ENCODE measurements around the gene KDELR3. TPM values are rescaled to one million over a fixed set of nuclear protein-coding genes. Genes with fewer than 3 reads are reported as not detected.

Gene KDELR3
- total RNA-seq, 2 experiments from 2014 or later = 0.57 to 0.77 TPM

GRCh38 chr22:38428714-38429113 lies 39.2 kb upstream of the KDELR3 start:
- H3K4me3 Mint-ChIP-seq = no peak overlapping the region
- intact Hi-C loops (cut with micrococcal nuclease) = no loop called here
- H3K36me3 Mint-ChIP-seq (ENCODE audit: low read depth) = no peaks in the 10 kb centered on the region
- CTCF ChIA-PET = interaction anchor here (1.2 kb wide), 1 partner anchor 16 kb away, joined by 3 read pairs; no protein-coding TSS in a partner anchor
- no peaks in the 10 kb centered on the region for H3K27me3 Mint-ChIP-seq (ENCODE audit: low read depth)
- DNase-seq = no peak
- no peaks in the 10 kb centered on the region for H3K9me3 Mint-ChIP-seq
- H3K27ac Mint-ChIP-seq = no peak overlapping the region
- H3K4me1 Mint-ChIP-seq (ENCODE audit: low read depth) = no peaks in the 10 kb centered on the region

GRCh38 chr22:38429499-38430068 lies 38.3 kb upstream of the KDELR3 start:
- CTCF ChIA-PET = interaction anchor here (1.2 kb wide), 1 partner anchor 17 kb away, joined by 3 read pairs; no protein-coding TSS in a partner anchor
- intact Hi-C loops (cut with micrococcal nuclease) = no loop called here
- Mint-ChIP-seq H3K27ac (no peak overlapping the region), H3K36me3 (ENCODE audit: low read depth) (no peaks in the 10 kb centered on the region), H3K9me3 (no peaks in the 10 kb centered on the region), H3K4me1 (ENCODE audit: low read depth) (no peaks in the 10 kb centered on the region), H3K27me3 (ENCODE audit: low read depth) (no peaks in the 10 kb centered on the region), H3K4me3 (no peak overlapping the region)
- no peak for DNase-seq

- CTCF ChIA-PET = interaction anchor here (0.7 kb wide), 1 partner anchor 317 kb away, joined by 3 read pairs; no protein-coding TSS in a partner anchor
Measured at GRCh38 chr22:38431266-38432010, 36.5 kb upstream of the KDELR3 start.

GRCh38 chr22:38432264-38432663 lies 35.6 kb upstream of the KDELR3 start:
- H3K27ac Mint-ChIP-seq = no peak overlapping the region
- no peaks in the 10 kb centered on the region for H3K4me1 Mint-ChIP-seq (ENCODE audit: low read depth)
- no peaks in the 10 kb centered on the region for H3K27me3 Mint-ChIP-seq (ENCODE audit: low read depth)
- no peak overlapping the region for H3K4me3 Mint-ChIP-seq
- intact Hi-C loops (cut with micrococcal nuclease) = no loop called here
- DNase-seq = no peak
- no peaks in the 10 kb centered on the region for H3K36me3 Mint-ChIP-seq (ENCODE audit: low read depth)
- CTCF ChIA-PET = interaction anchor here (0.7 kb wide), 1 partner anchor 318 kb away, joined by 3 read pairs; no protein-coding TSS in a partner anchor
- H3K9me3 Mint-ChIP-seq = no peaks in the 10 kb centered on the region

More at GRCh38 chr22:38431266-38432010, 36.5 kb upstream of the KDELR3 start:
- H3K27me3 Mint-ChIP-seq (ENCODE audit: low read depth) = no peaks in the 10 kb centered on the region
- no peaks in the 10 kb centered on the region for H3K36me3 Mint-ChIP-seq (ENCODE audit: low read depth)
- no peak overlapping the region for H3K27ac Mint-ChIP-seq
- no peaks in the 10 kb centered on the region for H3K4me1 Mint-ChIP-seq (ENCODE audit: low read depth)
- DNase-seq = no peak
- H3K4me3 Mint-ChIP-seq = no peak overlapping the region
- H3K9me3 Mint-ChIP-seq = no peaks in the 10 kb centered on the region
- intact Hi-C loops (cut with micrococcal nuclease) = no loop called here

- Mint-ChIP-seq H3K36me3 (ENCODE audit: low read depth) (no peaks in the 10 kb centered on the region), H3K4me3 (no peak overlapping the region), H3K27me3 (ENCODE audit: low read depth) (no peaks in the 10 kb centered on the region), H3K9me3 (no peaks in the 10 kb centered on the region), H3K4me1 (ENCODE audit: low read depth) (no peaks in the 10 kb centered on the region), H3K27ac (no peak overlapping the region)
- CTCF ChIA-PET = no interaction called here
- no peak for DNase-seq
- intact Hi-C loops (cut with micrococcal nuclease) = no loop called here
Measured at GRCh38 chr22:38433871-38434270, 34.0 kb upstream of the KDELR3 start.

- Mint-ChIP-seq H3K27me3 (ENCODE audit: low read depth) (no peaks in the 10 kb centered on the region), H3K4me3 (no peak overlapping the region), H3K9me3 (no peaks in the 10 kb centered on the region), H3K4me1 (ENCODE audit: low read depth) (no peaks in the 10 kb centered on the region), H3K36me3 (ENCODE audit: low read depth) (no peaks in the 10 kb centered on the region), H3K27ac (no peak overlapping the region)
- intact Hi-C loops (cut with micrococcal nuclease) = no loop called here
- CTCF ChIA-PET = interaction anchor here (0.5 to 1.1 kb wide), 3 partner anchors 77 to 639 kb away, joined by 3 to 6 read pairs (median 3); partner anchors contain the start of gene PLA2G6
- no peak for DNase-seq
Measured at GRCh38 chr22:38435010-38435409, 32.9 kb upstream of the KDELR3 start.

GRCh38 chr22:38435965-38436364 lies 31.9 kb upstream of the KDELR3 start:
- Mint-ChIP-seq H3K4me3 (no peak overlapping the region), H3K27ac (no peak overlapping the region), H3K36me3 (ENCODE audit: low read depth) (no peaks in the 10 kb centered on the region), H3K9me3 (no peaks in the 10 kb centered on the region), H3K27me3 (ENCODE audit: low read depth) (no peaks in the 10 kb centered on the region), H3K4me1 (ENCODE audit: low read depth) (no peaks in the 10 kb centered on the region)
- intact Hi-C loops (cut with micrococcal nuclease) = no loop called here
- CTCF ChIA-PET = interaction anchor here (0.9 to 1.1 kb wide), 2 partner anchors 9 to 76 kb away, joined by 3 read pairs; no protein-coding TSS in a partner anchor
- no peak for DNase-seq

- Mint-ChIP-seq H3K9me3 (no peaks in the 10 kb centered on the region), H3K4me1 (ENCODE audit: low read depth) (no peaks in the 10 kb centered on the region), H3K27me3 (ENCODE audit: low read depth) (no peaks in the 10 kb centered on the region), H3K4me3 (no peak overlapping the region), H3K27ac (no peak overlapping the region), H3K36me3 (ENCODE audit: low read depth) (no peaks in the 10 kb centered on the region)
- intact Hi-C loops (cut with micrococcal nuclease) = no loop called here
- CTCF ChIA-PET = interaction anchor here (0.6 to 0.9 kb wide), 2 partner anchors 10 to 248 kb away, joined by 3 to 5 read pairs; no protein-coding TSS in a partner anchor
- DNase-seq = no peak
Measured at GRCh38 chr22:38436629-38437395, 31.1 kb upstream of the KDELR3 start.

- Mint-ChIP-seq H3K4me1 (ENCODE audit: low read depth) (no peaks in the 10 kb centered on the region), H3K9me3 (no peaks in the 10 kb centered on the region), H3K27ac (no peak overlapping the region), H3K27me3 (ENCODE audit: low read depth) (no peaks in the 10 kb centered on the region), H3K4me3 (no peak overlapping the region), H3K36me3 (ENCODE audit: low read depth) (no peaks in the 10 kb centered on the region)
- DNase-seq = no peak
- CTCF ChIA-PET = interaction anchor here (0.6 kb wide), 1 partner anchor 249 kb away, joined by 5 read pairs; no protein-coding TSS in a partner anchor
- intact Hi-C loops (cut with micrococcal nuclease) = no loop called here
Measured at GRCh38 chr22:38437416-38437815, 30.5 kb upstream of the KDELR3 start.

- no peaks in the 10 kb centered on the region for H3K27me3 Mint-ChIP-seq (ENCODE audit: low read depth)
- H3K4me1 Mint-ChIP-seq (ENCODE audit: low read depth) = no peaks in the 10 kb centered on the region
- no peak overlapping the region for H3K27ac Mint-ChIP-seq
- DNase-seq = no peak
- no peaks in the 10 kb centered on the region for H3K9me3 Mint-ChIP-seq
- intact Hi-C loops (cut with micrococcal nuclease) = no loop called here
- no peak overlapping the region for H3K4me3 Mint-ChIP-seq
- no peaks in the 10 kb centered on the region for H3K36me3 Mint-ChIP-seq (ENCODE audit: low read depth)
- CTCF ChIA-PET = no interaction called here
Measured at GRCh38 chr22:38440747-38441350, 27.0 kb upstream of the KDELR3 start.

GRCh38 chr22:38441620-38442287 lies 26.1 kb upstream of the KDELR3 start:
- intact Hi-C loops (cut with micrococcal nuclease) = no loop called here
- H3K4me1 Mint-ChIP-seq (ENCODE audit: low read depth) = no peaks in the 10 kb centered on the region
- CTCF ChIA-PET = interaction anchor here (1.2 kb wide), 1 partner anchor 22 kb away, joined by 3 read pairs; no protein-coding TSS in a partner anchor
- H3K4me3 Mint-ChIP-seq = no peak overlapping the region
- no peaks in the 10 kb centered on the region for H3K9me3 Mint-ChIP-seq
- no peaks in the 10 kb centered on the region for H3K36me3 Mint-ChIP-seq (ENCODE audit: low read depth)
- DNase-seq = no peak
- H3K27ac Mint-ChIP-seq = no peak overlapping the region
- H3K27me3 Mint-ChIP-seq (ENCODE audit: low read depth) = no peaks in the 10 kb centered on the region

Data from activated naive CD4-positive, alpha-beta T cell treated with anti-CD3 and anti-CD28 coated beads for 36 hours (primary cell).